Fibroblast of the aortic adventitia (primary cell): Measurements from ENCODE around the gene HEXIM2. TPM values are rescaled to one million over a fixed set of nuclear protein-coding genes. Genes with fewer than 3 reads are reported as not detected.

ENCODE experiments used
- DNase-seq: peaks from one replicate; pipeline ENCODE4 v3.0.0-alpha.2; 2010; ENCODE audit warnings: low read depth
- H3K4me3 ChIP-seq: 2 replicates; pipeline ENCODE4 v1.5.1; 2011; ENCODE audit warnings: low read depth, mild to moderate bottlenecking, control low read depth, low read length, moderate library complexity
- CTCF ChIP-seq: IDR thresholded peaks from 2 replicates; pipeline ENCODE4 v1.5.1; 2011; ENCODE audit warnings: mild to moderate bottlenecking, low read length, control low read depth, inconsistent platforms; ENCODE audit not compliant: insufficient read depth
- total RNA-seq: library from RNA; depleted of rRNA; stranded (reverse); fragments of >200 nt; gene quantifications from 2 replicates; pipeline ENCODE4 v1.2.3, GENCODE V29; 2012; ENCODE audit warnings: low replicate concordance

HEXIM2 gene, protein sequence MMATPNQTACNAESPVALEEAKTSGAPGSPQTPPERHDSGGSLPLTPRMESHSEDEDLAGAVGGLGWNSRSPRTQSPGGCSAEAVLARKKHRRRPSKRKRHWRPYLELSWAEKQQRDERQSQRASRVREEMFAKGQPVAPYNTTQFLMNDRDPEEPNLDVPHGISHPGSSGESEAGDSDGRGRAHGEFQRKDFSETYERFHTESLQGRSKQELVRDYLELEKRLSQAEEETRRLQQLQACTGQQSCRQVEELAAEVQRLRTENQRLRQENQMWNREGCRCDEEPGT
- 6.1 and 37.7 TPM in 2 replicates for total RNA-seq

- H3K4me3 ChIP-seq = peak within 1 kb of the TSS; percentile 94
- no peak for TF ChIP-seq CTCF
- peak; percentile 100 for DNase-seq
Measured at GRCh38 chr17:45161288-45162024, at the start of gene HEXIM2. Gene HEXIM2 (plus strand): TSS chr17:45161875. CDS start chr17:45162794, 919 bp downstream.

GRCh38 chr17:45112559-45113423 lies 48.9 kb upstream of the HEXIM2 start:
- no peak overlapping the region for H3K4me3 ChIP-seq
- DNase-seq = no peak
- TF ChIP-seq CTCF = no peak

DNA sequence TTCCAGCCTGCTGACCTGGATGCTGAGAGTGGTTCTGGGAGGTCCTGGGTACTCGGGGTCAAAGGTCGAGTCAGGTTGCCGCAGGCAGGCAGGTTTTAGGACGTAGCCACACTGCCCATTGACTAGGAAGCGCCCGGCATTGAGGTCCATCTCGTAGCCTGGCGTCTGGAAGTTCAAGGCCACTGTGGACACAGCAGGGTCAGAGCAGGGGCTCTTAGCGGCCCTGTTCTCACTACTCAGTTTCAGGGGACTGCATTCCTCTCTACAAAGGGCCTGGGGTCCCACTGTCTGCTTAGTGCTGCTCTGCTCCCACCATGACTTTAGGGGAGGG lies 48.3 kb upstream of the HEXIM2 start:
- no peak for DNase-seq
- H3K4me3 ChIP-seq = no peak overlapping the region
- TF ChIP-seq CTCF = no peak

- H3K4me3 ChIP-seq = no peak overlapping the region
- DNase-seq = no peak
- TF ChIP-seq CTCF = no peak
Measured at GRCh38 chr17:45114117-45114932, 47.4 kb upstream of the HEXIM2 start.

- DNase-seq = no peak
- TF ChIP-seq CTCF = no peak
Measured at GRCh38 chr17:45115015-45115625, 46.6 kb upstream of the HEXIM2 start.

GRCh38 chr17:45115871-45116270 lies 45.8 kb upstream of the HEXIM2 start:
- H3K4me3 ChIP-seq = no peak overlapping the region
- no peak for DNase-seq
- no peak for TF ChIP-seq CTCF

More at GRCh38 chr17:45115015-45115625, 46.6 kb upstream of the HEXIM2 start:
- no peak overlapping the region for H3K4me3 ChIP-seq
